HepG2 (cell line): ENCODE data around the gene HCRT. TPM values are rescaled to one million over a fixed set of nuclear protein-coding genes. Genes with fewer than 3 reads are reported as not detected.

Experiments
- IRX3 ChIP-seq: sonication (generic); formaldehyde crosslinking; IDR thresholded peaks from 2 replicates; pipeline ENCODE4 v1.8.1; 2023; ENCODE audit warnings: mild to moderate bottlenecking, low read depth, missing genetic modification reagents, borderline replicate concordance
- KAT7 ChIP-seq: IDR thresholded peaks from 2 replicates; pipeline ENCODE4 v1.6.1; 2018; ENCODE audit warnings: borderline replicate concordance, missing compliant biosample characterization
- MTA1 ChIP-seq: sonication (generic); formaldehyde crosslinking; IDR thresholded peaks from 2 replicates; pipeline ENCODE4 v1.4.0; 2020; ENCODE audit warnings: missing genetic modification reagents, mild to moderate bottlenecking, borderline replicate concordance
- NFATC3 ChIP-seq: sonication (generic); formaldehyde crosslinking; IDR thresholded peaks from 2 replicates; pipeline ENCODE4 v1.5.1; 2020; ENCODE audit warnings: mild to moderate bottlenecking, missing genetic modification reagents
- PLRG1 ChIP-seq: fragments of 450-650 bp; conservative IDR thresholded peaks from 2 replicates; pipeline ENCODE4 v1.6.1; 2016
- POLR2AphosphoS5 ChIP-seq: IDR thresholded peaks from 2 replicates; pipeline ENCODE4 v1.6.1; 2012; ENCODE audit warnings: low read depth, low read length
- REST ChIP-seq, 2 experiments: IDR thresholded peaks; 2 replicates each; pipeline ENCODE4 v1.6.1; 2011 to 2012; ENCODE audit warnings: low read length in 2 of 2, borderline replicate concordance in 1 of 2, low read depth in 1 of 2, mild to moderate bottlenecking in 1 of 2, moderate library complexity in 1 of 2
- ZNF788 ChIP-seq: sonication (generic); formaldehyde crosslinking; IDR thresholded peaks from 2 replicates; pipeline ENCODE4 v1.5.0; 2020; ENCODE audit warnings: mild to moderate bottlenecking, missing genetic modification reagents, borderline replicate concordance
- polyA plus RNA-seq, 8 experiments: library from polyadenylated mRNA; depleted of rRNA in 3 of 8; stranded (reverse) in 7 of 8; unstranded in 1 of 8; fragments of >200 nt; fragmentation: Illumina TruSeq in 4 of 8; extraction: Trizol in 4 of 8; gene quantifications; 2 replicates each; pipeline versions ENCODE4 v1.2.1 to v1.2.3, GENCODE V29; 2011 to 2016; ENCODE audit warnings: low read depth in 4 of 8, missing spikeins in 1 of 8, mixed read lengths in 1 of 8; ENCODE audit not compliant: insufficient read depth in 1 of 8
- total RNA-seq, 5 experiments: library from RNA; depleted of rRNA; stranded (reverse); fragments of >200 nt; fragmentation: Illumina TruSeq; extraction: Trizol; gene quantifications; 2 replicates each; pipeline ENCODE4 v1.2.3, GENCODE V29; 2016; ENCODE audit warnings: low read depth in 1 of 5
- TF ChIP-seq, protein P1 (sequence below): sonication (generic); formaldehyde crosslinking; IDR thresholded peaks from 2 replicates; pipeline ENCODE4 v1.5.0; 2020; ENCODE audit warnings: mild to moderate bottlenecking, missing genetic modification reagents
- TF ChIP-seq, protein P2 (sequence below): sonication (generic); formaldehyde crosslinking; IDR thresholded peaks from 2 replicates; pipeline ENCODE4 v1.4.0; 2020; ENCODE audit warnings: low read depth, mild to moderate bottlenecking, missing genetic modification reagents
- TF ChIP-seq, protein P3 (sequence below): sonication (generic); formaldehyde crosslinking; IDR thresholded peaks from 2 replicates; pipeline ENCODE4 v1.4.0; 2020; ENCODE audit warnings: mild to moderate bottlenecking, missing genetic modification reagents

HCRT gene
- total and polyA plus RNA-seq, 2 of the 13 experiments (the other 11 are each of a cell fraction or from before 2014, with no cell fraction given) = not detected

DNA sequence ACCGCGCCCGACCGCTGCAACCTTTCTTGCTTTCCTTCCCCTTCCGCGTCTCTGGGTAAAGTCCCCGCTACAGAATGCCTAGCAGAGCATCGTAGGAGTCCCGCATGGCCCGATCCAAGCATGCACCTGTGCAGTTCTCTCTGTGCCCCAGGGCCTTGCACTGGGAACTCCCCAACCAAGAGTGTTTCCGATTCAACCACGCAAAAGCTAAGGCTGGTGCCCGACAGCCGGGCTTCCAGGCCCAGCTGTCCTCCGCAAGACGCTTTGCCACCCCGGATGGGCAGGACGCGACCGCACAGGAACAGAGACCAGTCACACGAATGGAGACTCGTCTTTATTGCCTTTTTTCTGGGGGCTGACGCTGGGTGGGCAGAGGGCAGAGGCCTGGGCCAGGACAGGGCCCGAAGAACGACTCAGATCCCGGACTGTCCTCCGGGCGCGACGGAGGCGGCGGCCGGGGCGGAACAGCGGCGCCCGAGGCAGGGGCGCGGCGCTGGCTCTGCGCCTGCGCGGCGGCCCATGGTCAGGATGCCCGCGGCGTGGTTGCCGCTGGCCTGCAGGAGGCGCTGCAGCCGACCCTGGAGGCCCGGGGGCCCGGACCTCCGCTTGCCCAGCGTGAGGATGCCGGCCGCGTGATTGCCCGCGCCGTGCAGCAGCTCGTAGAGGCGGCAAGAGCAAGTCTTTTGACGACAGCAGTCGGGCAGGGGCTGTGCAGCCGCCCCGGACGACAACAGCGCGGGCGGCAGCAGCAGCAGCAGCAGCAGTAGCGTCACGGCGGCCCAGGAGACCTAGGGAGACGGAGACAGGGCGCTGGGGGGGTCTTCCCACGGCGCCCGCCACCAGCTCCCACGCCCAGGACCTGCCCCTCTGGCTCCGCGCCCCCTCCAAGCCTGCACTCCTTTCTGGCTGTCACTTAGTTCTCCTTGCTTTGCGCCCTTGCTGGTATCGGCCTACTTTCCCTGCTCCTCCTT, 1.2 kb downstream of the HCRT start (continued):
- TF ChIP-seq IRX3 (CRISPR knock-in tag) = 0 out of 2 replicates have a peak, but pooled peaks have one; percentile 89
- TF ChIP-seq ZNF788 (CRISPR knock-in tag) = 0 out of 2 replicates have a peak, but pooled peaks have one; percentile 40
- TF ChIP-seq REST (IDR thresholded peaks at IDR 0.05; ENCODE audit: borderline replicate concordance in 1 of 2, low read depth in 1 of 2, low read length in 2 of 2) = peak in 1 of 2 experiments; percentile 50; a peak in 1 of 4 replicates
- TF ChIP-seq PLRG1 = no peak
- TF ChIP-seq, protein P1, sequence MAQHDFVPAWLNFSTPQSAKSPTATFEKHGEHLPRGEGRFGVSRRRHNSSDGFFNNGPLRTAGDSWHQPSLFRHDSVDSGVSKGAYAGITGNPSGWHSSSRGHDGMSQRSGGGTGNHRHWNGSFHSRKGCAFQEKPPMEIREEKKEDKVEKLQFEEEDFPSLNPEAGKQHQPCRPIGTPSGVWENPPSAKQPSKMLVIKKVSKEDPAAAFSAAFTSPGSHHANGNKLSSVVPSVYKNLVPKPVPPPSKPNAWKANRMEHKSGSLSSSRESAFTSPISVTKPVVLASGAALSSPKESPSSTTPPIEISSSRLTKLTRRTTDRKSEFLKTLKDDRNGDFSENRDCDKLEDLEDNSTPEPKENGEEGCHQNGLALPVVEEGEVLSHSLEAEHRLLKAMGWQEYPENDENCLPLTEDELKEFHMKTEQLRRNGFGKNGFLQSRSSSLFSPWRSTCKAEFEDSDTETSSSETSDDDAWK (CRISPR knock-in tag) = no peak
- TF ChIP-seq, protein P2, sequence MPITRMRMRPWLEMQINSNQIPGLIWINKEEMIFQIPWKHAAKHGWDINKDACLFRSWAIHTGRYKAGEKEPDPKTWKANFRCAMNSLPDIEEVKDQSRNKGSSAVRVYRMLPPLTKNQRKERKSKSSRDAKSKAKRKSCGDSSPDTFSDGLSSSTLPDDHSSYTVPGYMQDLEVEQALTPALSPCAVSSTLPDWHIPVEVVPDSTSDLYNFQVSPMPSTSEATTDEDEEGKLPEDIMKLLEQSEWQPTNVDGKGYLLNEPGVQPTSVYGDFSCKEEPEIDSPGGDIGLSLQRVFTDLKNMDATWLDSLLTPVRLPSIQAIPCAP (CRISPR knock-in tag) = no peak
- TF ChIP-seq MTA1 (CRISPR knock-in tag) = peak; percentile 26; the same call in 1 of the 2 replicates
- 0 out of 2 replicates have a peak, but pooled peaks have one; percentile 21 for TF ChIP-seq KAT7
- TF ChIP-seq, protein P3, sequence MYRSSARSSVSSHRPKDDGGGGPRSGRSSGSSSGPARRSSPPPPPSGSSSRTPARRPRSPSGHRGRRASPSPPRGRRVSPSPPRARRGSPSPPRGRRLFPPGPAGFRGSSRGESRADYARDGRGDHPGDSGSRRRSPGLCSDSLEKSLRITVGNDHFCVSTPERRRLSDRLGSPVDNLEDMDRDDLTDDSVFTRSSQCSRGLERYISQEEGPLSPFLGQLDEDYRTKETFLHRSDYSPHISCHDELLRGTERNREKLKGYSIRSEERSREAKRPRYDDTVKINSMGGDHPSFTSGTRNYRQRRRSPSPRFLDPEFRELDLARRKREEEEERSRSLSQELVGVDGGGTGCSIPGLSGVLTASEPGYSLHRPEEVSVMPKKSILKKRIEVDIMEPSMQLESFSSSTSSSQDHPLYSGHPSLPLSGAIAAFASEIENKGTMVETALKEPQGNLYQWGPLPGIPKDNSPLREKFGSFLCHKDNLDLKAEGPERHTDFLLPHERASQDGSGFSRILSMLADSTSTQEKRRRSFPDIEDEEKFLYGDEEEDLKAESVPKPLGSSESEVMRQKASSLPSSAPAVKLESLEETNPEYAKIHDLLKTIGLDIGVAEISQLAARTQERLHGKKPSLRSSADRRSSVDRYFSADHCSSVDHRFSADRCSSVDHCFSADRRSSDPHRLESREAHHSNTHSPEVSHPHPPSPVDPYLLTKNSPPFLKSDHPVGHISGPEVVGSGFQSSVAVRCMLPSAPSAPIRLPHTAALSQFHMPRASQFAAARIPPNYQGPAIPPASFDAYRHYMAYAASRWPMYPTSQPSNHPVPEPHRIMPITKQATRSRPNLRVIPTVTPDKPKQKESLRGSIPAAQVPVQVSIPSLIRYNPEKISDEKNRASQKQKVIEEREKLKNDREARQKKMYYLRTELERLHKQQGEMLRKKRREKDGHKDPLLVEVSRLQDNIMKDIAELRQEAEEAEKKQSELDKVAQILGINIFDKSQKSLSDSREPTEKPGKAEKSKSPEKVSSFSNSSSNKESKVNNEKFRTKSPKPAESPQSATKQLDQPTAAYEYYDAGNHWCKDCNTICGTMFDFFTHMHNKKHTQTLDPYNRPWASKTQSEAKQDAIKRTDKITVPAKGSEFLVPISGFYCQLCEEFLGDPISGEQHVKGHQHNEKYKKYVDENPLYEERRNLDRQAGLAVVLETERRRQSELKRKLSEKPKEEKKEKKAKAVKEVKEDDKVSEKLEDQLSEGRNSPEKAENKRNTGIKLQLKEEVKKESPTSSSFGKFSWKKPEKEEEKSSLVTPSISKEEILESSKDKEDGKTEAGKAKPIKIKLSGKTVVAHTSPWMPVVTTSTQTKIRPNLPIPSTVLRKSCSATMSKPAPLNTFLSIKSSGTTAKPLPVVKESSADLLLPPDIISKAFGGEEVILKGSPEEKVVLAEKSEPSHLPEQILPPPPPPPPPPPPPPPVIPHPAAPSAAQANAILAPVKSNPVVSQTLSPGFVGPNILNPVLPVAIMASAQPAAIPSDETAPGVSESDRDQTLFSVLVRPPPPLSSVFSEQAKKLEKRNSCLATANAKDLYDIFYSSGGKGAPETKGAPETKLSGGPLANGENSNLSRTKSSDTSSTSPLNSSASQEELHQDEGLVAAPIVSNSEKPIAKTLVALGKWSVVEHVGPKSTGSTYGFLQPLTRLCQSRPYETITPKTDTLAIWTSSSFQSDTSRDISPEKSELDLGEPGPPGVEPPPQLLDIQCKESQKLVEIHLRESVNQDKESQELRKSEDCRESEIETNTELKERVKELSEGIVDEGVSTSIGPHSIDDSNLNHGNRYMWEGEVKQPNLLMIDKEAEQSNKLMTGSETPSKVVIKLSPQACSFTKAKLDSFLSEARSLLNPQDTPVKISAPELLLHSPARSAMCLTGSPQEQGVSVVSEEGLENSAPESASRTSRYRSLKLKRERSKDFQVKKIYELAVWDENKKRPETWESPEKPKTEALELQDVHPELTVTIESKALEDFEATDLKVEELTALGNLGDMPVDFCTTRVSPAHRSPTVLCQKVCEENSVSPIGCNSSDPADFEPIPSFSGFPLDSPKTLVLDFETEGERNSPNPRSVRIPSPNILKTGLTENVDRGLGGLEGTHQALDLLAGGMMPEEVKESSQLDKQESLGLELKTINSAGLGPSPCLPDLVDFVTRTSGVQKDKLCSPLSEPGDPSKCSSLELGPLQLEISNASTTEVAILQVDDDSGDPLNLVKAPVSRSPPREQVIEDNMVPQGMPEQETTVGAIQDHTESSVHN (CRISPR knock-in tag) = peak; percentile 10; the same call in 1 of the 2 replicates
- TF ChIP-seq POLR2AphosphoS5 = peak; percentile 78
- TF ChIP-seq NFATC3 (CRISPR knock-in tag) = no peak
